ENCODE data around the gene FEM1C.

GRCh38 chr5:115509547-115509946 is 35.0 kb downstream of the FEM1C start:
- no peak for TF ChIP-seq EZH2 (IDR thresholded peaks at IDR 0.05)
- TF ChIP-seq POLR2AphosphoS5 (IDR thresholded peaks at IDR 0.05; ENCODE audit: borderline replicate concordance, low read depth, low read length) = no peak
- no peak for TF ChIP-seq FOXP2 (optimal IDR thresholded peaks at IDR 0.05; ENCODE audit: control extremely low read depth, extremely low read length, insufficient read depth)

All from SK-N-MC (cell line).